ENCODE results near the gene JARID2.

The JARID2 gene

DNA sequence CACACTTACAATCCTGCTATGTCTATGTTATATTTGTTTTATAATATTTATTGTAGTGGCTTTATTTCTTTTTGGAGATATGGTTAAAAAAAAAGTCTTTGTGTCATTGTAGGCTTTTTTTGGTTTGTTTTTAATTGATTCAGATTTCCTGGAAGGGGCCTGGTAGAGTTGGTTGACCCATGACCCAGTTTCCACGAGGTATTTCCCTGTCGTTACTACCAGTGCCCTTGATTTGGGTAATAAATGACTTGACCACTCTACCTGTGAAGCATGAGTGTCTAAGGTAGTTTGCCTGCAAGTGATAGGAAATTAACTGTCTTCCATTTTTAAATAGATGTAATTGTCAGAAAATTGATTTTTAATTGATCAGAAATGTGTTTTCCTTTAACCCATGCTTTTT is 121.0 kb downstream of the JARID2 start:
- TF ChIP-seq JUND (IDR thresholded peaks at IDR 0.05; ENCODE audit: low read depth) = no peak
- DNase-seq (ENCODE audit: low read depth in 1 of 2, low spot score in 1 of 2) = no peak
- in situ Hi-C loops (cut with HindIII; ENCODE audit: low pct_unique_long_range_greater_than_20kb, low sequenced_read_pairs) = no loop called here

DNA sequence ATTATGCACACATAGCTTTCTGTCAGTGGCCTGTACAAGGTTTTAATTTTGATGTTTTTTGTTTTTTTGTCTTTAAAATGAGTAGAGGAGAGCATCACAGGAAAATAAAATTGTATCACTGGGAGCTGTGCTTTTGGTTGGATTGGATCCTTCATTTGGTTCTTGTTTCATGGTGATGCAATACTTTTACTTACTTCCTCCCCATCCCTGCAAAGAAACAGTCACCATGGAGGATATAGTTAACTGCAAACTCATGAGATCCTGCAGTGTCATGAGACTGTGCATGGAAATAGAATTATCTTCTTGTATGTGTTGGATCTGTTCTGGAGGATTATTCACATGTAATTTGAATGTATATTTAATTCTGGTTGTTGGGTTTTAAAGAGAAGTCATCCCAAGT is 122.3 kb downstream of the JARID2 start:
- in situ Hi-C loops (cut with HindIII; ENCODE audit: low pct_unique_long_range_greater_than_20kb, low sequenced_read_pairs) = no loop called here
- DNase-seq (ENCODE audit: low read depth in 1 of 2, low spot score in 1 of 2) = no peak
- TF ChIP-seq JUND (IDR thresholded peaks at IDR 0.05; ENCODE audit: low read depth) = no peak

DNA sequence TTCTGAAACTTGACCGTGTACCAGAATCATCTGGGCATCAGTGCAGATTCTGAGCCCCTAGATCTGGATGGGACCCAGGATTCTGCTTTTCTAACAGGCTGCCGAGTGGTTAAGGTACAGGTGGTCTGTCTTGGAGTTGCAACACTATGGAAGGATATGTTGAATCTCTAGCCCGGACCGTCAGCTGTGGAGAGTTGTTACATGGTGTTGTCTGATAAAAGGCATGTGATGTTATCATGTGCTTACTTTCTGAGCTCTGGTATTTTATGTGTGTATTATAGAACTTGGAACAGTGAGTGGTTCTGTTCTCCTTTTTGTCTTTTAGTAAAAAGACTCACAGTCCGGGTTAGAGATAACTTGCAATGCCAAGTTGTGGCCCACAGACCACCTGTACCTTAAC is 123.0 kb downstream of the JARID2 start:
- in situ Hi-C loops (cut with HindIII; ENCODE audit: low pct_unique_long_range_greater_than_20kb, low sequenced_read_pairs) = no loop called here
- no peak for TF ChIP-seq JUND (IDR thresholded peaks at IDR 0.05; ENCODE audit: low read depth)
- DNase-seq (ENCODE audit: low read depth in 1 of 2, low spot score in 1 of 2) = no peak

DNA sequence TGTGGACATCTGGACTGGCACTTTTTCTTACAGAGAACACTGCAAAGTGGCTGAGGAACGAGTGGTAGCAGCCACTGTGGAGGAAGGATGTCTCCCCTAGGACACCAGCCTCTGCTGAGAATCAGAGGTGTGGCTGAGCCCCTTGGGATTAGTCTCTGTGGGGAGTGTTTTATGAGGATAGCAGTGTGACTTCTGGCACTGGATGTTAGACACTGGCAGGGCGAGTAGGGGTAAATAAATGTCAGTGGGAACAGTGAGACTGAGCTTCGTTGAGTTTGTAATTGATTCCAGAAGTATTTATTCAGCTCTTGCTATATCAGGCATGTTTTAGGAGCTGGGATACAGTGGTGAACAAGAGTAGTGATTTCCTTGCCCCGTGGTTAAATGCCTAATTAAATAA is 124.0 kb downstream of the JARID2 start:
- no peak for TF ChIP-seq JUND (IDR thresholded peaks at IDR 0.05; ENCODE audit: low read depth)
- in situ Hi-C loops (cut with HindIII; ENCODE audit: low pct_unique_long_range_greater_than_20kb, low sequenced_read_pairs) = no loop called here
- DNase-seq (ENCODE audit: low read depth in 1 of 2, low spot score in 1 of 2) = no peak

DNA sequence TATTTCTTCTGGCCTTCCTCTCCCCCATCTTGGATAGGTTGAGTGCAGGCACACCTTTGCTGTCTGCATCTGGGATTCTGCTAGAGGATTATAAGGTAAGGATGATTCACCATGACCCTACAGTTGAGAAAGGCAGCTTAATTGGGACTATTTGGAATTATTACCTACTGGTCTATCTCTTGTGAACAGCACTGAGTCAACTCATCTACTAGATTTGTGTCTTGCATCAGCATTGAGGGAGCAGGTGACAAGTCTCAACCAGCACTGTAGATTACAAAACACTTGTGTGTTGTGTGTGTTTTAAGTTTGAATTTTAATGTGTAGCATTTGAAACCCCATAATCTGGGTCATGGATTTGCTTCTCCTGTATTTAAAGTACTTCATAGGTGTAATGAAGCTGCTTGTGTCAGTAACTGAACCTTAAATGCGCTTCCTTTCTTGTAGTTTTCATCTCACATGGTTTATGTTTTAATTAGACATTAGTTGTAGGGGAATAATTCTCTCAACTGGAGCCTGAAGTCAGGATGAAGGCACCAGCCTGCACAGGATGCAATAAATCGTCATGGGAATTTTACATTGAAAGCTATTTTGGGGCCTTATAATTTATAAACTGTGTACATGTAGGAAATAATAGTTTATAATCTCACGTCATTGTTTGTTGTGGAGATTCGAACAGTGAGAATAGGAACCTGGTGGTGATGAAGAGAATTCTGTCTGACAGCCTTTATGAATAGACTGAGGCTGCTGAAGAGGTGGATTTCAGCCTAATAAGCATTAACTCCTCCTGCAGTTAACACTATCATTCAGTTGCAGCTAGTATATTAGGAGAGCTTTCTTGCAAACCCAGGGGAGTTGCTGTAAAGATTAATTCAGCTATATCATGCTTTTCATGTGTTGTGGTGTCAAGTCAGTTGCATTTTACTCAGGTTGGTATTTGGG is 125.1 kb downstream of the JARID2 start:
- in situ Hi-C loops (cut with HindIII; ENCODE audit: low pct_unique_long_range_greater_than_20kb, low sequenced_read_pairs) = no loop called here
- no peak for TF ChIP-seq JUND (IDR thresholded peaks at IDR 0.05; ENCODE audit: low read depth)

DNA sequence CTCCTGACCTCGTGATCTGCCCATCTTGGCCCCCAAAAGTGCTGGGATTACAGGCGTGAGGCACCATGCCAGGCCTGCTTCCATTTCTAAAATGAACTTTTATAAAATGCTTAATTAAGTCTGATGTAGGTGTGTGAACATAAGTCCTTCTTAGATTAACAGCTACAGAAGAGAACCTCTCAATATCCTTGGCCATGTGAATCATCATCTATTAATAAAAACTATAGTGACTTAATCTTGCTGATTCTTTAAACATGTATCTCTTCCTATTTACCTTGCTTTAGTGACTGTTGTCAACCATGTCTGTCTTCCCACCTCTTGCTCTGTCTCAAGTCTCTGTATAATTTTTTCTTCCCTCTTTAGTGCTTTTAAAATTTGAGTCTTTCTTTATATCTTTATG is 127.1 kb downstream of the JARID2 start:
- no peak for DNase-seq (ENCODE audit: low read depth in 1 of 2, low spot score in 1 of 2)
- in situ Hi-C loops (cut with HindIII; ENCODE audit: low pct_unique_long_range_greater_than_20kb, low sequenced_read_pairs) = no loop called here
- no peak for TF ChIP-seq JUND (IDR thresholded peaks at IDR 0.05; ENCODE audit: low read depth)

More for the DNA sequence above, 125.1 kb downstream of the JARID2 start:
- DNase-seq (ENCODE audit: low read depth in 1 of 2, low spot score in 1 of 2) = no peak

DNA sequence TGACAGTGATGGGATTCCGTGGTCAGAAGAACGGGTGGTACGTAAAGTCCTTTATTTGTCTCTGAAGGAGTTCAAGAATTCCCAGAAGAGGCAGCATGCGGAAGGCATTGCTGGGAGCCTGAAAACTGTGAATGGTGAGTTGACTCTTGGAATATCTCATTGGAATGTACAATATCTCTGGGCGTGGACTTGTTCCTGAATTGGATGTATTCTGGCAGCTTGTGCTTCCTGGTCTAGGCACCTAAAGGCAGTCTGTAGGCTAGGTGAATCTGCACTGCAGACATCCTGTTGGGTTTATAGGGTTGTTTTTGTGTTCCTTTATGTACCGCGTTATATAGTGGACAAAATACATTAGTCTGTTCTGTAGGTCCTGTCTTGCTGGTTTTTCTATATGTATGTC is 128.2 kb downstream of the JARID2 start:
- DNase-seq (ENCODE audit: low read depth in 1 of 2, low spot score in 1 of 2) = no peak
- no peak for TF ChIP-seq JUND (IDR thresholded peaks at IDR 0.05; ENCODE audit: low read depth)
- in situ Hi-C loops (cut with HindIII; ENCODE audit: low pct_unique_long_range_greater_than_20kb, low sequenced_read_pairs) = no loop called here

DNA sequence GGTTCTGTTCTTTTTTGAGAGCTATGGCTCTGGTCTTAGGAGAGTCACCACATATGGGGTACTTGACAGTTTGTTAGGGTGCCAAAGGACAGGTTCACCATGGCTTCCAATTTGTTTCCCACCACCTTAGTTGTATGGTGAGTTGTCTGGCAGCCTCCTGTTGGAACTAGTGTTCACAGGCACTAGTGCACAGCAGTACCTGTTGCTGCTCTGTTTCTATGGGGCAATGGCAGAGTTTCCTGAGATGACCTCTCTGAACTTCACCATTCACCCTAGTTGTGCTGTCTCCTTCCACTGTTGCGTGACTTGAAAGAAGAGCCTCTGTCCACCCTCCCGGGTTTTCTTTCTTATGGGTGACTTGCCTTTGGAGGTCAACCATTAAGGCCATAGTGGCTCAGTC is 129.1 kb downstream of the JARID2 start:
- no peak for TF ChIP-seq JUND (IDR thresholded peaks at IDR 0.05; ENCODE audit: low read depth)
- no peak for DNase-seq (ENCODE audit: low read depth in 1 of 2, low spot score in 1 of 2)
- in situ Hi-C loops (cut with HindIII; ENCODE audit: low pct_unique_long_range_greater_than_20kb, low sequenced_read_pairs) = no loop called here

DNA sequence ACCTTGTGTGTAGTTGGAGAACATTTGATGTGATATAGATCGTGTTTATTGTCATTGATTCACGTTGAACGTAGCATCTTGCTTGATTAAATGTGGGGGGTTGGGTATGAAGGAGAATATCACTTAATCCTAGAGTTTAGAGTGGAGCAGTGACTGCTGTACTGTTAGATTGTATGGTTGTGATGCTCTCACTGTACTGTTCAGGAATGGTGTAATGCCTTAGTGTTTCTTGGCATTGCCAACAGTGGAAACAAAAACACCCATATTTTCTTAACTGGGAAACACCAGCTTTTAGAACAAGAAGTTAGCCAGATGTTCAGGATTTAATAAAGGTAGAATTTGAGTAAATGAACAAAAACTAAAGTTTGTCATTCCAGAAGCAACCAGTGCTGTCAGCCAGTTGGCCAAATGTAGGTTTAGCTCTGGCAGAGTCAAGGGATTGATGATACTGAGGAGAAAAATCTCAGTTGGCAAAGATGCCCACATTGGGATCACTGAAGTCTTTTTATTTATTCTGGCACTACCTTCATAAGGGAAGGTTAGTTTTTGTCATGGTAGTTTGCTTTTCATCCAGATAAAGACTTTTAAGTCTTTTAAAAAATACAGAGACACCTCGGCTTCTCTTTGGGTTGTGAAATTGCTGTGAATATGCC is 129.9 kb downstream of the JARID2 start:
- no peak for TF ChIP-seq JUND (IDR thresholded peaks at IDR 0.05; ENCODE audit: low read depth)
- DNase-seq (ENCODE audit: low read depth in 1 of 2, low spot score in 1 of 2) = no peak
- in situ Hi-C loops (cut with HindIII; ENCODE audit: low pct_unique_long_range_greater_than_20kb, low sequenced_read_pairs) = no loop called here

DNA sequence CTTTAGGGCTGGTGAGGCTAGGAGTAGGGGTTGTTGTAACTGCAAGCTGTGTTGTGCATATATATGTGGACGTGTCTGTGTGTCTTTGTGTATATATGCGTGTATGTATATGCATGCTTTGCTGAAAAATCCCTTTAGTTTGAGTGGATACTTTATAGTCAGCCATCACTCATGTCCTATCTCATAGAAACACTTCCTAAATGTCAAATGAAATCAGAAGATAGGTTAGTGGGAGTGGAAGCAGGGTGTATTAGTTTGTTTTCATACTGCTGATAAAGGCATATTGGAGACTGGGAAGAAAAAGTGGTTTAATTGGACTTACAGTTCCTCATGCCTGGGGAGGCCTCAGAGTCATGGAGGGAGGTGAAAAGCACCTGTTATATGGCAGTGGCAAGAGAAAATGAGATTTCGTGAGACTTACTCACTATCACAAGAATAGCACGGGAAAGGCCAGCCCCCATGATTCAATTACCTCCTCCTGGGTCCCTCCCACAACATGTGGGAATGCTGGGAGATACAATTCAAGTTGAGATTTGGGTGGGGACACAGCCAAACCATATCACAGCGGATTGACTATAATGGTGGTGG is 131.1 kb downstream of the JARID2 start:
- no peak for DNase-seq (ENCODE audit: low read depth in 1 of 2, low spot score in 1 of 2)
- in situ Hi-C loops (cut with HindIII; ENCODE audit: low pct_unique_long_range_greater_than_20kb, low sequenced_read_pairs) = no loop called here
- TF ChIP-seq JUND (IDR thresholded peaks at IDR 0.05; ENCODE audit: low read depth) = no peak

DNA sequence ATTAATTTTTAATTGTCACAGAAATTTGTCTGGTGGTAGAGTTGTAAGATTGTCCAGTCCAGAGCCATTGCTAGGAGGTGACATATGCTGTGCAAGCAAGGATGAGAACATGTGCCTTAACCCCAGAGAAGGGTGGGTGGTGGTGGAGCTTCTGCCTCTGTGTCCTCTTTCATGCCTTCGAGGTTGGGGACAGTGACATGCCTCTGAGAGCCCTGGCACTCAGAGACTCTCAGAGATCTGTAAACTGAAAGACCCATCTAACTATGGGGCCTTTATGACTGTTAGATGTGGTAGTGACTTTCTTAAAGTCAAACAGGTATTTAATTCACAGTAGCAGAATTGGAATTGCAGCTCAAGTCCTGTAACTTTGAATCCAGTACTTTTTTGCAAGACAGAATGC is 132.4 kb downstream of the JARID2 start:
- DNase-seq (ENCODE audit: low read depth in 1 of 2, low spot score in 1 of 2) = no peak
- in situ Hi-C loops (cut with HindIII; ENCODE audit: low pct_unique_long_range_greater_than_20kb, low sequenced_read_pairs) = no loop called here
- no peak for TF ChIP-seq JUND (IDR thresholded peaks at IDR 0.05; ENCODE audit: low read depth)

DNA sequence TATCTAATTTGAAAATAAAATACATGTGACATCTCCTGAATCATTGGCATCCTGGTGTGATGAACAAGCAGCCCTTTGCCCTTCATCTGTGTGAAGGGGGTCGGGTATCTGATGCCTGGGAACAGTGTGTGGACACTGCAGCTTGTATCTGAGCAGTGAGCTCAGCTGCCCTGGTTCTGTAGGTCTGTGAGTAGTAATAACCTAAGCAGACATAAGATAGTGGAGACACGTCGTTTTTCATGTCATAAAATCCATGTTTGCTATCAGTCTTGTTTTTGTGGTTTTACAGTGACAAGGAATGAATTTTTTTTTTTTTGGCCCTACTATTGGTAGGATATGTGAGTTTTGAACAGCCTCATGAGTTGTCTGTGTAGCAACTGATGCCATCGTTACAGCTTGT is 133.0 kb downstream of the JARID2 start:
- in situ Hi-C loops (cut with HindIII; ENCODE audit: low pct_unique_long_range_greater_than_20kb, low sequenced_read_pairs) = no loop called here
- no peak for TF ChIP-seq JUND (IDR thresholded peaks at IDR 0.05; ENCODE audit: low read depth)
- DNase-seq (ENCODE audit: low read depth in 1 of 2, low spot score in 1 of 2) = no peak

DNA sequence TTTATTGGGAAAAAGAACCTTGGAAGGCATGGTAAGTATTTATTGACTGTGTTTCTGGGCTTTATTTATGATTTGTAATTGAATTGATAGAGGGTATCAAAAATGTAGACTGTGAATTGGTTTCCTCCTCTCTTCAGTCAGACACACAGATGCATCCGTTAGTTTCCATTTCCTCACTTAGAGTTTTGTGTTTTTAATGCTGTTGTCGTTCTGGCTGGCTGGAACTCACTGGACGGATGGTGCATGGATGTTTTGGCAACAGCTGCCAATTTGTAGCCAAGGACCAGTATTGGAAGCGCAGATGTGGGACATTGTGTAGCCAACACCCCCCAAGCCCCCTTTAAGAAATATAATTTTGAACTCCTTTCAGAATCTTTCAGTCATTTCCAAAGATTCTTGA is 134.5 kb downstream of the JARID2 start:
- no peak for DNase-seq (ENCODE audit: low read depth in 1 of 2, low spot score in 1 of 2)
- no peak for TF ChIP-seq JUND (IDR thresholded peaks at IDR 0.05; ENCODE audit: low read depth)
- in situ Hi-C loops (cut with HindIII; ENCODE audit: low pct_unique_long_range_greater_than_20kb, low sequenced_read_pairs) = no loop called here

Data from T47D (cell line).